Measurements from ENCODE around the gene TAGLN. TPM values are rescaled to one million over a fixed set of nuclear protein-coding genes. Genes with fewer than 3 reads are reported as not detected.

TAGLN gene
- total and polyA plus RNA-seq, 2 donors (not counting 1 experiment from before 2014, with no cell fraction given): 17.9 to 51.8 TPM

GRCh38 chr11:117166491-117166890, 32.7 kb upstream of the TAGLN start:
- TF ChIP-seq EZH2 (IDR thresholded peaks at IDR 0.05; ENCODE audit: borderline replicate concordance, insufficient read depth, low read depth, low read length, poor library complexity, severe bottlenecking) (no peak), CTCF (IDR thresholded peaks at IDR 0.05) (no peak)
- POLR2A ChIA-PET: interaction anchor here (1.7 kb wide), 1 partner anchor 22 kb away, joined by 6 read pairs; the partner anchor contains the start of gene PAFAH1B2
- H3K27me3 Mint-ChIP-seq: no peaks in the 10 kb centered on the region
- Histone ChIP-seq H3K9ac (ENCODE audit: low read length) (no peak overlapping the region), H3K36me3 (replicated peaks in 1 of 2; ENCODE audit: control extremely low read depth in 1 of 2, control insufficient read depth in 1 of 2, extremely low read depth in 1 of 2, insufficient read depth in 2 of 2, low read length in 1 of 2) (peaks cover 14 to 82% of the 10 kb centered on the region in 2 experiments), H3K4me2 (replicated peaks; ENCODE audit: low read depth, low read length, poor library complexity, severe bottlenecking) (no peak overlapping the region), H3K4me3 (ENCODE audit: control extremely low read depth in 1 of 5, extremely low read depth in 1 of 5, insufficient read depth in 1 of 5, low read depth in 2 of 5, low read length in 4 of 5) (no peak overlapping the region), H4K20me1 (ENCODE audit: control insufficient read depth, insufficient read depth, low read length, poor library complexity, severe bottlenecking) (peaks cover 18% of the 10 kb centered on the region), H3K27ac (ENCODE audit: low read length in 2 of 2) (no peak overlapping the region), H3K27me3 (replicated peaks in 1 of 4; ENCODE audit: control extremely low read depth in 1 of 4, control insufficient read depth in 3 of 4, insufficient read depth in 4 of 4, low read length in 3 of 4) (no peaks in the 10 kb centered on the region), H3K9me3 (ENCODE audit: control extremely low read depth in 1 of 3, control insufficient read depth in 2 of 3, insufficient read depth in 1 of 3, low read length in 2 of 3) (no peaks in the 10 kb centered on the region), H3K4me1 (ENCODE audit: control insufficient read depth in 2 of 2, insufficient read depth in 2 of 2, low read length in 2 of 2) (no peaks in the 10 kb centered on the region), H3K79me2 (ENCODE audit: control insufficient read depth, insufficient read depth, low read length) (peaks cover 15% of the 10 kb centered on the region), H2AFZ (ENCODE audit: insufficient read depth, low read depth, low read length, poor library complexity, severe bottlenecking) (no peak overlapping the region)
- CTCF ChIA-PET: interaction anchor here (1.0 to 2.0 kb wide), 5 partner anchors 9 to 58 kb away, joined by 3 to 4 read pairs (median 4); partner anchors contain the start of gene SIDT2
- 67% methylated on average over 1 of the region's 1 CpG for WGBS (ENCODE audit: insufficient coverage)
- no peaks in the 10 kb centered on the region for H3K4me1 Mint-ChIP-seq
- H3K9me3 Mint-ChIP-seq (ENCODE audit: insufficient read depth): no peaks in the 10 kb centered on the region
- H3K27ac Mint-ChIP-seq: no peak overlapping the region
- ATAC-seq (ENCODE audit: low read depth): no peak
- intact Hi-C loops (cut with micrococcal nuclease): no loop called here
- no peak for DNase-seq
- no peak overlapping the region for H3K4me3 Mint-ChIP-seq

GRCh38 chr11:117169736-117170135, 29.4 kb upstream of the TAGLN start:
- intact Hi-C loops (cut with micrococcal nuclease): no loop called here
- H3K4me1 Mint-ChIP-seq: peaks cover 2% of the 10 kb centered on the region
- H3K9ac ChIP-seq (ENCODE audit: low read length): no peak overlapping the region
- H3K36me3 ChIP-seq (replicated peaks in 1 of 2; ENCODE audit: control extremely low read depth in 1 of 2, control insufficient read depth in 1 of 2, extremely low read depth in 1 of 2, insufficient read depth in 2 of 2, low read length in 1 of 2): peaks cover 7 to 56% of the 10 kb centered on the region in 2 experiments
- peaks cover 3% of the 10 kb centered on the region for H4K20me1 ChIP-seq (ENCODE audit: control insufficient read depth, insufficient read depth, low read length, poor library complexity, severe bottlenecking)
- no peaks in the 10 kb centered on the region for H3K27me3 ChIP-seq (replicated peaks in 1 of 4; ENCODE audit: control extremely low read depth in 1 of 4, control insufficient read depth in 3 of 4, insufficient read depth in 4 of 4, low read length in 3 of 4)
- no peak overlapping the region for H3K4me3 ChIP-seq (ENCODE audit: control extremely low read depth in 1 of 5, extremely low read depth in 1 of 5, insufficient read depth in 1 of 5, low read depth in 2 of 5, low read length in 4 of 5)
- no peak overlapping the region for H2AFZ ChIP-seq (ENCODE audit: insufficient read depth, low read depth, low read length, poor library complexity, severe bottlenecking)
- no peak overlapping the region for H3K4me2 ChIP-seq (replicated peaks; ENCODE audit: low read depth, low read length, poor library complexity, severe bottlenecking)
- ATAC-seq (ENCODE audit: low read depth) (no peak), DNase-seq (no peak)
- no peaks in the 10 kb centered on the region for H3K27me3 Mint-ChIP-seq
- no peaks in the 10 kb centered on the region for H3K79me2 ChIP-seq (ENCODE audit: control insufficient read depth, insufficient read depth, low read length)
- ChIA-PET POLR2A (interaction anchor here (0.6 to 0.7 kb wide), 2 partner anchors 9 to 15 kb away, joined by 3 read pairs; partner anchors contain the start of gene SIDT2), CTCF (interaction anchor here (1.4 kb wide), 1 partner anchor 11 kb away, joined by 4 read pairs; no protein-coding TSS in a partner anchor)
- H3K4me3 Mint-ChIP-seq: no peak overlapping the region
- H3K4me1 ChIP-seq (ENCODE audit: control insufficient read depth in 2 of 2, insufficient read depth in 2 of 2, low read length in 2 of 2): no peaks in the 10 kb centered on the region
- no peaks in the 10 kb centered on the region for H3K9me3 Mint-ChIP-seq (ENCODE audit: insufficient read depth)
- no peak overlapping the region for H3K27ac ChIP-seq (ENCODE audit: low read length in 2 of 2)
- TF ChIP-seq CTCF (IDR thresholded peaks at IDR 0.05) (no peak), EZH2 (IDR thresholded peaks at IDR 0.05; ENCODE audit: borderline replicate concordance, insufficient read depth, low read depth, low read length, poor library complexity, severe bottlenecking) (no peak)
- no peaks in the 10 kb centered on the region for H3K9me3 ChIP-seq (ENCODE audit: control extremely low read depth in 1 of 3, control insufficient read depth in 2 of 3, insufficient read depth in 1 of 3, low read length in 2 of 3)
- no peak overlapping the region for H3K27ac Mint-ChIP-seq
- no CpG with 5 or more reads among the region's 2 CpGs for WGBS (ENCODE audit: insufficient coverage)

Measured in B cell (primary cell).